ENCODE measurements around the gene PRKAG3. TPM values are rescaled to one million over a fixed set of nuclear protein-coding genes. Genes with fewer than 3 reads are reported as not detected.
"Not testable (repeated sequence)": the region's sequence is repeated elsewhere in the genome, so short reads cannot be mapped to it uniquely, and the experiment has no call there.

PRKAG3 gene
- total and polyA plus RNA-seq, 8 donors, result 0.08 TPM; not detected in 7

- no peak for ATAC-seq
- Histone ChIP-seq H3K27ac (no peak overlapping the region), H3K9me3 (peaks cover 0 to 15% of the 10 kb centered on the region in 2 donors), H3K4me1 (peaks cover 0 to 20% of the 10 kb centered on the region in 2 donors), H3K36me3 (no peaks in the 10 kb centered on the region), H3K27me3 (peaks cover 0 to 38% of the 10 kb centered on the region in 2 donors), H3K4me3 (no peak overlapping the region)
- intact Hi-C loops (cut with DNase I), result no loop called here
- TF ChIP-seq CTCF (IDR thresholded peaks at IDR 0.05), result no peak
- no peak for DNase-seq
These were observed 51.6 kb downstream of the PRKAG3 start for GRCh38 chr2:218780046-218780445.

GRCh38 chr2:218777276-218777990 is 54.2 kb downstream of the PRKAG3 start:
- Histone ChIP-seq H3K4me1 (peaks cover 0 to 14% of the 10 kb centered on the region in 2 donors), H3K9me3 (peaks cover 0 to 15% of the 10 kb centered on the region in 2 donors), H3K36me3 (no peaks in the 10 kb centered on the region), H3K27me3 (peaks cover 0 to 22% of the 10 kb centered on the region in 2 donors), H3K4me3 (no peak overlapping the region), H3K27ac (no peak overlapping the region)
- no peak for ATAC-seq
- intact Hi-C loops (cut with DNase I), result no loop called here
- DNase-seq, result no peak
- TF ChIP-seq CTCF (IDR thresholded peaks at IDR 0.05), result no peak

- Histone ChIP-seq H3K4me3 (no peak overlapping the region), H3K9me3 (peaks cover 0 to 15% of the 10 kb centered on the region in 2 donors), H3K27me3 (peaks cover 0 to 13% of the 10 kb centered on the region in 2 donors), H3K27ac (no peak overlapping the region), H3K36me3 (no peaks in the 10 kb centered on the region), H3K4me1 (peaks cover 0 to 6% of the 10 kb centered on the region in 2 donors)
- intact Hi-C loops (cut with DNase I), result no loop called here
- DNase-seq (no peak), ATAC-seq (no peak)
- no peak for TF ChIP-seq CTCF (IDR thresholded peaks at IDR 0.05)
These were observed 55.1 kb downstream of the PRKAG3 start for GRCh38 chr2:218776488-218776887.

GRCh38 chr2:218773881-218774280 is 57.7 kb downstream of the PRKAG3 start:
- no peaks in the 10 kb centered on the region for H3K4me1 ChIP-seq
- H3K27me3 ChIP-seq, result no peaks in the 10 kb centered on the region
- intact Hi-C loops (cut with DNase I), result no loop called here
- H3K4me3 ChIP-seq, result no peak overlapping the region
- H3K9me3 ChIP-seq, result peaks cover 0 to 15% of the 10 kb centered on the region in 2 donors
- ATAC-seq (no peak), DNase-seq (no peak)
- H3K27ac ChIP-seq, result no peak overlapping the region
- no peak for TF ChIP-seq CTCF (IDR thresholded peaks at IDR 0.05)
- H3K36me3 ChIP-seq, result no peaks in the 10 kb centered on the region

GRCh38 chr2:218772759-218773158 is 58.8 kb downstream of the PRKAG3 start:
- H3K4me3 ChIP-seq; H3K4me1 ChIP-seq; intact Hi-C loops (cut with DNase I); H3K36me3 ChIP-seq; ATAC-seq; H3K27me3 ChIP-seq; H3K27ac ChIP-seq; DNase-seq: not testable (repeated sequence)
- H3K9me3 ChIP-seq, result peaks cover 0 to 14% of the 10 kb centered on the region in 2 donors

Small RNA genes within 50 kb of the gene (microRNA-seq; reads per million reads assigned to microRNA genes)
- 0 reads per million in 2 donors for gene MIR9500

Other genes with a start within 250 kb of the PRKAG3 start
- 1 to 10 TPM in 1 of 2 donors, under 1 TPM in 1; 0.89 to 1.5 TPM for gene PLCD4, start 223.9 kb downstream of the PRKAG3 start, total RNA-seq
- gene PLCD4, start 223.9 kb downstream of the PRKAG3 start, polyA plus RNA-seq (ENCODE audit: insufficient read length in 6 of 6), result 10 to 100 TPM in 4 of 6 donors, 1 to 10 TPM in 2; 10.0 to 13.5 (median 11.4) TPM
- gene ZNF142, start 172.2 kb downstream of the PRKAG3 start, total RNA-seq, result 10 to 100 TPM; 23.8 to 26.3 TPM
- gene ZNF142, start 172.2 kb downstream of the PRKAG3 start, polyA plus RNA-seq (ENCODE audit: insufficient read length in 6 of 6), result 10 to 100 TPM; 17.0 to 22.3 (median 18.5) TPM
- gene BCS1L, start 172.1 kb downstream of the PRKAG3 start, total RNA-seq, result 10 to 100 TPM; 27.1 to 52.2 TPM
- 10 to 100 TPM; 50.7 to 59.6 (median 55.5) TPM for gene BCS1L, start 172.1 kb downstream of the PRKAG3 start, polyA plus RNA-seq (ENCODE audit: insufficient read length in 6 of 6)
- gene RNF25, start 159.8 kb downstream of the PRKAG3 start, total RNA-seq, result 10 to 100 TPM; 15.5 to 19.3 TPM
- gene RNF25, start 159.8 kb downstream of the PRKAG3 start, polyA plus RNA-seq (ENCODE audit: insufficient read length in 6 of 6), result 10 to 100 TPM; 36.5 to 40.8 (median 38.2) TPM
- 10 to 100 TPM; 40.1 to 49.8 TPM for gene STK36, start 159.7 kb downstream of the PRKAG3 start, total RNA-seq
- 100 to 1,000 TPM in 1 of 6 donors, 10 to 100 TPM in 5; 74.0 to 112 (median 97.9) TPM for gene STK36, start 159.7 kb downstream of the PRKAG3 start, polyA plus RNA-seq (ENCODE audit: insufficient read length in 6 of 6)
- 10 to 100 TPM; 26.0 to 38.4 TPM for gene TTLL4, start 121.0 kb downstream of the PRKAG3 start, total RNA-seq
- gene TTLL4, start 121.0 kb downstream of the PRKAG3 start, polyA plus RNA-seq (ENCODE audit: insufficient read length in 6 of 6), result 10 to 100 TPM; 34.0 to 52.0 (median 43.0) TPM
- 10 to 100 TPM; 77.9 to 95.9 TPM for gene CYP27A1, start 49.7 kb downstream of the PRKAG3 start, total RNA-seq
- 10 to 100 TPM; 24.3 to 32.3 (median 29.1) TPM for gene CYP27A1, start 49.7 kb downstream of the PRKAG3 start, polyA plus RNA-seq (ENCODE audit: insufficient read length in 6 of 6)
- gene WNT6, start 28.0 kb upstream of the PRKAG3 start, total RNA-seq, result not detected
- gene WNT6, start 28.0 kb upstream of the PRKAG3 start, polyA plus RNA-seq (ENCODE audit: insufficient read length in 6 of 6), result under 1 TPM in 1 of 6 donors, not detected in 5; 0.07 TPM
- 1 to 10 TPM in 1 of 2 donors, under 1 TPM in 1; 0.47 to 1.1 TPM for gene WNT10A, start 49.0 kb upstream of the PRKAG3 start, total RNA-seq
- gene WNT10A, start 49.0 kb upstream of the PRKAG3 start, polyA plus RNA-seq (ENCODE audit: insufficient read length in 6 of 6), result under 1 TPM in 5 of 6 donors, not detected in 1; 0.17 to 0.40 (median 0.32) TPM
- not detected for gene CDK5R2, start 127.9 kb upstream of the PRKAG3 start, total RNA-seq
- under 1 TPM; 0.13 to 0.30 (median 0.17) TPM for gene CDK5R2, start 127.9 kb upstream of the PRKAG3 start, polyA plus RNA-seq (ENCODE audit: insufficient read length in 6 of 6)
- gene FEV, start 153.4 kb upstream of the PRKAG3 start, total RNA-seq, result not detected
- gene FEV, start 153.4 kb upstream of the PRKAG3 start, polyA plus RNA-seq (ENCODE audit: insufficient read length in 6 of 6), result not detected
- gene CRYBA2, start 161.6 kb upstream of the PRKAG3 start, total RNA-seq, result not detected
- under 1 TPM in 1 of 6 donors, not detected in 5; 0.22 TPM for gene CRYBA2, start 161.6 kb upstream of the PRKAG3 start, polyA plus RNA-seq (ENCODE audit: insufficient read length in 6 of 6)
- gene CFAP65, start 209.7 kb upstream of the PRKAG3 start, total RNA-seq, result 1 to 10 TPM in 1 of 2 donors, not detected in 1; 4.3 TPM
- gene CFAP65, start 209.7 kb upstream of the PRKAG3 start, polyA plus RNA-seq (ENCODE audit: insufficient read length in 6 of 6), result 1 to 10 TPM in 5 of 6 donors, under 1 TPM in 1; 0.83 to 4.3 (median 2.9) TPM
- 1 to 10 TPM; 1.0 to 1.7 TPM for gene IHH, start 229.1 kb upstream of the PRKAG3 start, total RNA-seq
- 1 to 10 TPM; 1.7 to 3.7 (median 2.1) TPM for gene IHH, start 229.1 kb upstream of the PRKAG3 start, polyA plus RNA-seq (ENCODE audit: insufficient read length in 6 of 6)

Data from left lung (tissue), 10 donors.